SK-N-SH (cell line): ENCODE data around the gene IL17RE. TPM values are rescaled to one million over a fixed set of nuclear protein-coding genes. Genes with fewer than 3 reads are reported as not detected.
"Not testable (repeated sequence)": the region's sequence is repeated elsewhere in the genome, so short reads cannot be mapped to it uniquely, and the experiment has no call there.

Experiments
- CTCF ChIA-PET: fragments of 300-600, 350-600 bp; formaldehyde crosslinking; extraction: SDS; loops from one replicate; lab custom pipeline; 2021; lab: Yijun Ruan, JAX
- POLR2A ChIA-PET: fragments of 350-600 bp; sonication (Branson Sonifier 250); formaldehyde crosslinking; extraction: SDS; loops from one replicate; lab custom pipeline; 2020; ENCODE audit warnings: antibody characterized with exemption, inconsistent platforms; lab: Yijun Ruan, JAX
- DNase-seq: peaks from one replicate; pipeline ENCODE4 v3.0.0; 2012
- H2AFZ ChIP-seq: fragments of 200-600 bp; sonication (generic); 2 replicates; pipeline ENCODE4 v1.8.1; 2016; ENCODE audit warnings: antibody characterized with exemption, mild to moderate bottlenecking, low read depth
- H3F3A ChIP-seq: fragments of 200-600 bp; sonication (generic); replicated peaks from 2 replicates; pipeline ENCODE3; 2016; ENCODE audit warnings: antibody characterized with exemption, mild to moderate bottlenecking; ENCODE audit not compliant: insufficient read depth
- H3K27ac ChIP-seq, 2 experiments: fragments of 200-500 bp in 1 of 2; fragments of 200-600 bp in 1 of 2; sonication (Bioruptor generic) in 1 of 2; sonication (generic), shearing (Covaris generic) in 1 of 2; 2 replicates each; pipeline versions ENCODE4 v1.5.1 to v1.6.1; 2014 to 2016; ENCODE audit warnings: low read depth in 2 of 2, inconsistent platforms in 1 of 2, low read length in 1 of 2, mild to moderate bottlenecking in 1 of 2, mixed read lengths in 1 of 2
- H3K27me3 ChIP-seq: fragments of 200-600 bp; sonication (generic), shearing (Covaris generic); 2 replicates; pipeline ENCODE4 v1.6.1; 2016; ENCODE audit warnings: mixed run types; ENCODE audit not compliant: insufficient read depth
- H3K36me3 ChIP-seq, 2 experiments: fragments of 200-500 bp in 1 of 2; fragments of 200-600 bp in 1 of 2; sonication (Bioruptor generic) in 1 of 2; sonication (generic) in 1 of 2; replicated peaks in 1 of 2; 2 replicates each; pipeline versions ENCODE3 to v1.5.1; 2014 to 2016; ENCODE audit warnings: low read length in 1 of 2, mild to moderate bottlenecking in 1 of 2; ENCODE audit not compliant: insufficient read depth in 2 of 2, control insufficient read depth in 1 of 2
- H3K4me1 ChIP-seq, 2 experiments: fragments of 200-500 bp in 1 of 2; fragments of 200-600 bp in 1 of 2; sonication (Bioruptor generic) in 1 of 2; sonication (generic), shearing (Covaris generic) in 1 of 2; 2 replicates each; pipeline versions ENCODE4 v1.5.1 to v1.6.1; 2014 to 2016; ENCODE audit warnings: low read depth in 1 of 2, low read length in 1 of 2, mixed run types in 1 of 2; ENCODE audit not compliant: insufficient read depth in 2 of 2, control insufficient read depth in 1 of 2
- H3K4me2 ChIP-seq: fragments of 200-600 bp; sonication (generic), shearing (Covaris generic); 2 replicates; pipeline ENCODE4 v1.6.1; 2017; ENCODE audit warnings: mixed run types
- H3K4me3 ChIP-seq, 2 experiments: fragments of 200-500 bp in 1 of 2; fragments of 200-600 bp in 1 of 2; sonication (Bioruptor generic) in 1 of 2; sonication (generic), shearing (Covaris generic) in 1 of 2; 2 replicates each; pipeline versions ENCODE4 v1.5.1 to v1.8.1; 2014 to 2016; ENCODE audit warnings: low read depth in 2 of 2, inconsistent platforms in 1 of 2, low read length in 1 of 2, mild to moderate bottlenecking in 1 of 2, mixed read lengths in 1 of 2, moderate library complexity in 1 of 2
- H3K79me2 ChIP-seq: fragments of 200-600 bp; sonication (generic); 2 replicates; pipeline ENCODE4 v1.8.1; 2017; ENCODE audit warnings: mild to moderate bottlenecking; ENCODE audit not compliant: insufficient read depth
- H3K9ac ChIP-seq: fragments of 200-600 bp; sonication (generic); 2 replicates; pipeline ENCODE4 v1.6.1; 2017; ENCODE audit warnings: mixed run types
- H3K9me2 ChIP-seq: fragments of 200-600 bp; sonication (generic); 2 replicates; pipeline ENCODE4 v1.6.1; 2017; ENCODE audit warnings: mixed run types
- H3K9me3 ChIP-seq: fragments of 200-600 bp; sonication (generic); 2 replicates; pipeline ENCODE4 v1.6.1; 2017; ENCODE audit warnings: mixed run types, mild to moderate bottlenecking, moderate library complexity
- H4K20me1 ChIP-seq: fragments of 200-600 bp; sonication (generic); 2 replicates; pipeline ENCODE4 v1.6.1; 2017; ENCODE audit warnings: mild to moderate bottlenecking, mixed run types; ENCODE audit not compliant: insufficient read depth
- EP300 ChIP-seq, 2 experiments: IDR thresholded peaks; 2 replicates each; pipeline versions ENCODE4 v1.4.0 to v1.6.1; 2012; ENCODE audit warnings: borderline replicate concordance in 1 of 2, low read depth in 1 of 2, low read length in 1 of 2
- FOSL2 ChIP-seq: IDR thresholded peaks from 2 replicates; pipeline ENCODE4 v1.4.0; 2012; ENCODE audit warnings: low read depth, mild to moderate bottlenecking, moderate library complexity, borderline replicate concordance
- FOXM1 ChIP-seq: IDR thresholded peaks from 2 replicates; pipeline ENCODE4 v1.4.0; 2012; ENCODE audit warnings: low read depth, mild to moderate bottlenecking
- GABPA ChIP-seq: IDR thresholded peaks from 2 replicates; pipeline ENCODE4 v1.4.0; 2012; ENCODE audit warnings: low read depth, mild to moderate bottlenecking
- GATA2 ChIP-seq: sonication (generic); formaldehyde crosslinking; IDR thresholded peaks from 2 replicates; pipeline ENCODE4 v1.5.0; 2020; ENCODE audit warnings: mild to moderate bottlenecking, missing genetic modification reagents
- JUND ChIP-seq: IDR thresholded peaks from 2 replicates; pipeline ENCODE4 v1.4.0; 2012
- MEF2A ChIP-seq: IDR thresholded peaks from 2 replicates; pipeline ENCODE4 v1.4.0; 2012; ENCODE audit warnings: low read depth, borderline replicate concordance
- MXI1 ChIP-seq: IDR thresholded peaks from 2 replicates; pipeline ENCODE4 v1.6.1; 2012; ENCODE audit warnings: mild to moderate bottlenecking, low read depth, low read length, improper control_type of control experiment
- NFIC ChIP-seq: IDR thresholded peaks from 2 replicates; pipeline ENCODE4 v1.4.0; 2012; ENCODE audit warnings: borderline replicate concordance
- NRF1 ChIP-seq: IDR thresholded peaks from 2 replicates; pipeline ENCODE4 v1.6.1; 2012; ENCODE audit warnings: low read depth, mild to moderate bottlenecking, low read length
- POLR2AphosphoS5 ChIP-seq: IDR thresholded peaks from 2 replicates; pipeline ENCODE4 v1.6.1; 2012; ENCODE audit warnings: low read depth, low read length
- RAD21 ChIP-seq: IDR thresholded peaks from 2 replicates; pipeline ENCODE4 v1.6.1; 2012; ENCODE audit warnings: mild to moderate bottlenecking, low read length
- SMC3 ChIP-seq: IDR thresholded peaks from 2 replicates; pipeline ENCODE4 v1.6.1; 2012; ENCODE audit warnings: low read depth, low read length, improper control_type of control experiment
- USF2 ChIP-seq: fragments of 150-350 bp; IDR thresholded peaks from 2 replicates; pipeline ENCODE4 v1.6.1; 2017; ENCODE audit warnings: antibody characterized with exemption, low read length, low read depth, borderline replicate concordance
- YY1 ChIP-seq: IDR thresholded peaks from 2 replicates; pipeline ENCODE4 v1.4.0; 2012; ENCODE audit warnings: low read depth, mild to moderate bottlenecking
- WGBS: methylation state at CpG from one replicate; pipeline ENCODE4 v1.1.6; 2017; ENCODE audit warnings: low lambda C conversion rate; 5-methylcytosine and 5-hydroxymethylcytosine counted together
- polyA plus RNA-seq, 3 experiments: library from polyadenylated mRNA; depleted of rRNA; stranded (reverse); fragments of >200 nt; gene quantifications; 2 replicates each; pipeline ENCODE4 v1.2.3, GENCODE V29; 2012
- TF ChIP-seq, protein P1 (sequence below): IDR thresholded peaks from 2 replicates; pipeline ENCODE4 v1.4.0; 2012; ENCODE audit warnings: low read depth, borderline replicate concordance

The IL17RE gene
- polyA plus RNA-seq, 1 of the 3 experiments (the other 2 are of a cell fraction): 0.95 TPM

DNA sequence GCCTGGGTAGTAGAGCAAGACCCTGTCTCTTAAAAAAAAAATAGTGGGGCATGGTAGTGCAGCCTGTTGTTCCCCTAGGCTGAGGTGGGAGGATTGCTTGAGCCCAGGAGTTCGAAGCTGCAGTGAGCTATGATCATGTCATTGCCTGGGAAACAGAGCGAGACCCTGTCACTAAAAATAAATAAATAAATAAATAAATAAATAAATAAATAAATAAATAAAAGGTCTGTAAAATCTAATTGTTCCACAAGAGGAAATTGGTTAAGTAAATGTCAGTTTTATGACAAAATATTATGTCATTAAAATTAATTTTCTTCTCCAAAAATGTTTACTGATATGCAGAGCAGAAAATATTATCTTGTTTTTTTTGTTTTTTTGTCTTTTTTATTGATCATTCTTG is 36.3 kb downstream of the IL17RE start:
- no peak overlapping the region for H3K4me3 ChIP-seq
- peaks cover 12 to 17% of the 10 kb centered on the region in 2 experiments for H3K4me1 ChIP-seq
- ChIA-PET POLR2A (no interaction called here), CTCF (interaction anchor here (1.8 kb wide), 1 partner anchor 8 kb away, joined by 5 read pairs; no protein-coding TSS in a partner anchor)
- no peaks in the 10 kb centered on the region for H3K9me3 ChIP-seq
- H3K4me2 ChIP-seq: no peak overlapping the region
- no peak for DNase-seq
- no peak overlapping the region for H3K9ac ChIP-seq
- H2AFZ ChIP-seq: no peak overlapping the region
- no peak for TF ChIP-seq MXI1
- no peak for TF ChIP-seq EP300 (IDR thresholded peaks at IDR 0.05; ENCODE audit: borderline replicate concordance in 1 of 2, low read depth in 1 of 2, low read length in 1 of 2)
- TF ChIP-seq RAD21: no peak
- TF ChIP-seq SMC3: no peak
- TF ChIP-seq NFIC: no peak
- TF ChIP-seq POLR2AphosphoS5: no peak
- TF ChIP-seq FOXM1: no peak
- TF ChIP-seq, protein P1, sequence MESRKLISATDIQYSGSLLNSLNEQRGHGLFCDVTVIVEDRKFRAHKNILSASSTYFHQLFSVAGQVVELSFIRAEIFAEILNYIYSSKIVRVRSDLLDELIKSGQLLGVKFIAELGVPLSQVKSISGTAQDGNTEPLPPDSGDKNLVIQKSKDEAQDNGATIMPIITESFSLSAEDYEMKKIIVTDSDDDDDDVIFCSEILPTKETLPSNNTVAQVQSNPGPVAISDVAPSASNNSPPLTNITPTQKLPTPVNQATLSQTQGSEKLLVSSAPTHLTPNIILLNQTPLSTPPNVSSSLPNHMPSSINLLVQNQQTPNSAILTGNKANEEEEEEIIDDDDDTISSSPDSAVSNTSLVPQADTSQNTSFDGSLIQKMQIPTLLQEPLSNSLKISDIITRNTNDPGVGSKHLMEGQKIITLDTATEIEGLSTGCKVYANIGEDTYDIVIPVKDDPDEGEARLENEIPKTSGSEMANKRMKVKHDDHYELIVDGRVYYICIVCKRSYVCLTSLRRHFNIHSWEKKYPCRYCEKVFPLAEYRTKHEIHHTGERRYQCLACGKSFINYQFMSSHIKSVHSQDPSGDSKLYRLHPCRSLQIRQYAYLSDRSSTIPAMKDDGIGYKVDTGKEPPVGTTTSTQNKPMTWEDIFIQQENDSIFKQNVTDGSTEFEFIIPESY: no peak
- no peak for TF ChIP-seq GATA2
- TF ChIP-seq GABPA: no peak
- TF ChIP-seq USF2: no peak
- TF ChIP-seq MEF2A: no peak
- TF ChIP-seq NRF1: no peak
- no peak for TF ChIP-seq YY1
- TF ChIP-seq FOSL2: no peak
- TF ChIP-seq JUND: no peak
- no peaks in the 10 kb centered on the region for H3F3A ChIP-seq
- no peak overlapping the region for H3K27ac ChIP-seq
- H3K9me2 ChIP-seq: no peaks in the 10 kb centered on the region
- H3K79me2 ChIP-seq: peaks cover 19% of the 10 kb centered on the region; the same call in 1 of the 2 replicates
- H3K27me3 ChIP-seq: no peaks in the 10 kb centered on the region
- 90% methylated on average over 2 of the region's 2 CpGs for WGBS
- H4K20me1 ChIP-seq: no peaks in the 10 kb centered on the region
- H3K36me3 ChIP-seq: peaks cover 11 to 15% of the 10 kb centered on the region in 2 experiments

GRCh38 chr3:9939906-9940305 is 37.3 kb downstream of the IL17RE start:
- H3K27me3 ChIP-seq, H3K27ac ChIP-seq, H3K4me1 ChIP-seq, H4K20me1 ChIP-seq, H3F3A ChIP-seq, H3K9me3 ChIP-seq, H3K9ac ChIP-seq, H2AFZ ChIP-seq, H3K4me2 ChIP-seq, H3K4me3 ChIP-seq, H3K9me2 ChIP-seq, DNase-seq, POLR2A ChIA-PET, H3K79me2 ChIP-seq, CTCF ChIA-PET: not testable (repeated sequence)
- WGBS: no CpG with 5 or more reads among the region's 32 CpGs
- peaks cover 11 to 21% of the 10 kb centered on the region in 2 experiments for H3K36me3 ChIP-seq
